Stimulated activated CD8-positive, alpha-beta memory T cell treated with anti-CD3 and anti-CD28 coated beads, Interleukin-12 subunit alpha, Interleukin-12 subunit beta, amount 100 ng/mL, for 4 hours (primary cell): ENCODE data around the gene YEATS4.
A peak's percentile ranks its signal among the peaks of the same experiment; 100 is the strongest.
"Not testable (repeated sequence)": the region's sequence is repeated elsewhere in the genome, so short reads cannot be mapped to it uniquely, and the experiment has no call there.

Experiments used
- DNase-seq: peaks from one replicate; pipeline ENCODE4 v3.0.0-alpha.2; 2020; ENCODE audit warnings: low read depth

The YEATS4 gene

GRCh38 chr12:69359531-69360347 lies at the start of gene YEATS4:
Gene YEATS4, plus strand, starts transcription at chr12:69359743. Its CDS starts 230 bp downstream, at chr12:69359973.
- peak; percentile 75 for DNase-seq

- DNase-seq: no peak
These were observed 46.3 kb upstream of the YEATS4 start for GRCh38 chr12:69313209-69313608.

DNA sequence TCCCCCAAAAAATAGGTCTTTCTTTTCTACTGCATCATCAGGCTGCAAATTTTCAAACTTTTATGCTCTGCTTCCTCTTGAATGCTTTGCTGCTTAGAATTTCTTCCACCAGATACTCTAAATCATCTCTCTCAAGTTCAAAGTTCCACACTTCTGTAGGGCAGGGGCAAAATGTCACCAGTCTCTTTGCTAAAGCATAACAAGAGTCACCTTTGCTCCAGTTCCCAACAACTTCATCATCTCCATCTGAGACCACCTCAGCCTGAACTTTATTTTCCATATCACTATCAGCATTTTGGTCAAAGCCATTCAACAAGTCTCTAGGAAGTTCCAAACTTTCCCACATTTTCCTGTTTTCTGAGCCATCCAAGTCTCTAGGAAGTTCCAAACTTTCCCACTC lies 42.8 kb upstream of the YEATS4 start:
- not testable (repeated sequence) for DNase-seq

DNA sequence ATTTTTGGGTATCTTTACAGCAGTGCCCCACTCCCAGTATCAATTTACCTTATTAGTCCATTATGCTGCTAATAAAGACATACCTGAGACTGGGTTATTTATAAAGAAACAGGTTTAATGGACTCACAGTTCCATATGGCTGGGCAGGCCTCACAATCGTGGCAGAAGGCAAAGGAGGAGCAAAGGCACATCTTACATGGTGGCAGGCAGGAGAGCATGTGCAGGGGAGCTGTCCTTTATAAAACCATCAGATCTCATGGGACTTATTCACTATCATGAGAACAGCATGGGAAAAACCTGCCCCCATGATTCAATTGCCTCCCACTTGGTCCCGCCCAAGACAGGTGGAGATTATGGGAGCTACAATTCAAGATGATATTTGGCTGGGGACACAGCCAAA lies 42.3 kb upstream of the YEATS4 start:
- not testable (repeated sequence) for DNase-seq

DNA sequence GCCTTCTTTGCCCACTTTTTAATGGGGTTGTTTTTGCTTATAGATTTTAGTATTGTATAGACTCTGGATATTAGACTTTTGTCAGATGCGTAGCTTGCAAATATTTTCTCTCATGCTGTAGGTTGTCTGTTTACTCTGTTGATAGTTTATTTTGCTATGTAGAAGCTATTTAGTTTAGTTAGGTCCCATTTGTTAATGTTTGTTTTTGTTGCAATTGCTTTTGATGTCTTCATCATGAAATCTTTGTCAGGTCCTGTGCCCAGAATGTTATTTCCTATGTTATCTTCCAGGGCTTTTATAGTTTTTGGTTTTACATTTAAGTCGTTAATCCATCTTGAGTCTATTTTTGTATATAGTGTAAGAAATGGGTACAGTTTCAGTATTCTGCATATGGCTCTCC lies 41.3 kb upstream of the YEATS4 start:
- DNase-seq: no peak

GRCh38 chr12:69321351-69321750 lies 38.2 kb upstream of the YEATS4 start:
- DNase-seq: no peak

- no peak for DNase-seq
These were observed 34.6 kb upstream of the YEATS4 start for GRCh38 chr12:69324797-69325466.

- no peak for DNase-seq
These were observed 31.1 kb upstream of the YEATS4 start for GRCh38 chr12:69328426-69328825.

GRCh38 chr12:69329669-69330428 lies 29.7 kb upstream of the YEATS4 start:
- DNase-seq: no peak

- DNase-seq: peak; percentile 8
These were observed 28.8 kb upstream of the YEATS4 start for GRCh38 chr12:69330475-69331473.

DNA sequence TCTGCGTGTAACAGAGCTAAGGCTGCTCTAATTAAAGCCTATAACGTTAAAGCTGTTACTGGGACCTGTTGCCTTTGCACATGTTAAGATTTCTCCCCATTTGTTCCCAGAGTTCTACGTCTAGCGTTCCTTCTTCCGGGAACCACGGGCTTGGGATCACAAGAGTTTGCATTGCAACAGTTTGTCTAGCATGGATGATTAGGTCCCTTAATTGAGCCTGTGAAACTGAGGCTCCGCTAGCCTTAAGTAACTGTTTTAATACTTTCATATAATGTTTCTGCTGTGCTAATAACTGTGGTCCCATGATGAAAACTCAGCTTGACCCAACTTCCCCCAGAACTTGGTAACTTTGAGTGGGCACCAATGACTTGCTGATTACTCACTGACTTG lies 28.0 kb upstream of the YEATS4 start:
- DNase-seq: no peak

DNA sequence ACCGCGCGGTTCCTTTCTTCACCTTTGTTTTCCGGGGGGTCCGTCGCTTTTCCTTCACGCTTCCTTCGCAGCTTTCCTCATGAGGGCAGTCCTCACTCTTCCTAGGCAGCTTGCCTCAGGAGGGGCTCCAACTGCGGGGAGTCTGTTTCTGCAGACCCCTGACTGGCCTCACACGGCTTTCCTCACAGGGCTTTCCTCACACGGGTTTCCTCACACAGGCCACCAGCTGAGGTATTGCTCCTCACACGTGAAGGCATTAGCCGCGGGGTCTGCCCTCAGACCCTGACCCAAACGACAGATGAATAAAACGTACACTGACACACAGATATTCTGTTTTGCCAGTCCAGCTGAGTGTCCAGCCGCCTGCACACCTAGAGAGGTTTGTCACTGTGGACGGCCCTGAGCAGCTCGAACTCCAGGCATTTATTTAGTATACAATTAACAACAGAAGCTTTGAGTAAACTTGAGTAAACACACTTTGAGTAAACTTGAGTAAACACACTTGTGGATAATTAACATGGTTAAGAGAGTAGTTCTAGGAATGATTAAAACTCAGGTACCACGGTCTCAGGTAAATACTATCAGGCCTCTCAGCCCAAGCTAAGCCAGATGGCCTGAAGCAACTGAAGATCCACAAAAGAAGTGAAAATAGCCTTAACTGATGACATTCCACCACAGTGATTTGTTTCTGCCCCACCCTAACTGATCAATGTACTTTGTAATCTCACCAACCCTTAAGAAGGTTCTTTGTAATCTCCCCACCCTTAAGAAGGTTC lies 27.4 kb upstream of the YEATS4 start:
- DNase-seq: no peak

DNA sequence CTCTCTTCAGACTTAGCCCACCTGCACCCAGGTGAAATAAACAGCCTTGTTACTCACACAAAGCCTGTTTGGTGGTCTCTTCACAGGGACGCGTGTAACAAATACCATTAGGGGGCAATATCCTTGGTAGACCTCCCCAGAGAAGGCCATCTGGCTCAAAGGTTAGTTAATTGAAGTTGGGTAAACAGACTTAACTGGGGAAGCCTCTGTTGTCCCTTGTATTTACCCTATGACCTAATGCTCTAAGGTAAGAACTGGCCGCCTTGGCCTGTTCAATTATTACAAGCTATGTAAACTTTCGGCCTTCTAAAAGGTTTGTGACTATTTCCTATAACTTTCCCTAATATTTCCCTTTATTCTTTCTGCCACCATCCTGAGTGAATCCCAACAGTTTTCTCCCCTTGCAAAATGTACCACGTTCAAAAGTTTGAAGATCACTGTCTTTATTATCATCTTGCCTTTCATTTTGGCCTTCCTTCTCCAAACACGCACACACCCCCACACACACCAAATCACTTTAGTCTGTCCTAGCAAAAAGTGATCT lies 26.7 kb upstream of the YEATS4 start:
- no peak for DNase-seq

DNA sequence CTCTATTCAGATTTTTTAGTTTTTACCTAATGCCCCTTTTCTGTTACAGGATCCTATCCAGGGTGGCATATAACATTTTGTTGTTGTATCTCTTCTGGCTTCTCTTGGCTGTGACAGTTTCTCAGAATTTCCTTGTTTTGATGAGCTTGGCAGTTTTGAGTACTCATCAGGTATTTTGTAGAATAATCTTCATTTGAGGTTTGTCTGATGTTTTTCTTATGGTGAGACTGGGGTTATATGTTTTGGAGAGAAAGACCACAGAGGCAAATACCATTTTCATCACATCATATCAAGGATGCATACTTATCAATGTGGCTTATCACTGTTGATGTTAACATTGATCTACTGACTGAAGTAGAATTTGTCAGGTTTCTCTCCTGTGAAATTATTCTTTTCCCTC lies 25.4 kb upstream of the YEATS4 start:
- DNase-seq: no peak

- no peak for DNase-seq
These were observed 22.0 kb upstream of the YEATS4 start for GRCh38 chr12:69337311-69338090.

- no peak for DNase-seq
These were observed 21.3 kb upstream of the YEATS4 start for GRCh38 chr12:69338120-69338859.

DNA sequence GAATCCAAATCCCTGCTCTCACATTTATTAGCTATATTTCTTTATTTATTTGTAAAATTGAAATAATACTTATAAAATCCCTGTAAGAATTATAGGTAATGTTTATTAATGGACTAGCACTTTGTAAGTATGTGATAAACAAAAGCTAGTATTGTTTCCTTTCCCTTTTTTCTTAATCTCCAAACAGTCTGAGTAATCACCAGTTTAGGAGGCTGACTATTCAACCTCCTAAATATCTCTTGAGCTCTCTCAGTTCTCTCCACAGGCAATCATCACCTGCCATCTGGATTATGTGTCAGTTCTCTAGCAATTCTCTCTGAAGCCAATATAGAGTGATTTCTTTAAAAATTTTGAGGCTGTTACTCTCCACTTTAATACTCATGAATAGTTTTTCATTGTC lies 20.6 kb upstream of the YEATS4 start:
- DNase-seq: no peak

GRCh38 chr12:69339999-69340398 lies 19.5 kb upstream of the YEATS4 start:
- no peak for DNase-seq

DNA sequence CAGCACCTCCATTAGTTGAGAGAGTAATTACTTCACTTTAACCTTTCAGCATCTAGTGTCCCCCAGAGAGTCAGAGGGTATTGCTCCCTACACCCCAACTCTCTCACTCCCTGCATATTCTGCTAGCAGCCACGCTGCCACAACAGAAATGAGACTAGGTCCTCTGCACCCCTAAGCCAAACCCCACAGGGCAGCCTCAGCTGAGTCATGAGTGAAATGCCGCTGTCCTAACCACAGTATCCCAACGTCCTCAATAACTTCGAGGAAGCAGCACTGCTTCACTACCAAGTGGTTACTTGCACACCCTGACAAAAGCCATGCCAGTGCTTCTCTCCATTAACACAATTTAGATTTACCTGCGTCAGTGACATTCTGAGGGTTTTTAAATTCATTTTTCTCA lies 18.2 kb upstream of the YEATS4 start:
- DNase-seq: no peak
